Mesenteric fat pad (tissue), 1 donor: ENCODE measurements around the gene TAS2R39. TPM values are rescaled to one million over a fixed set of nuclear protein-coding genes. Genes with fewer than 3 reads are reported as not detected.

ENCODE experiments used
- DNase-seq: peaks from one replicate; pipeline ENCODE4 v3.0.0-alpha.2; 2020; ENCODE audit warnings: low spot score
- total RNA-seq: library from RNA; stranded (reverse); fragmentation: NEBNext Ultra II Directional; extraction: Animal tissue kit (Norgen Biotek cat#: 25700); gene quantifications from one replicate; pipeline ENCODE4 v1.2.1, GENCODE V29; 2021
- donor health status: DM: yes; HTN: yes; CAD: no.

The TAS2R39 gene
- total RNA-seq, 1 donor from 2014 or later = not detected

DNA sequence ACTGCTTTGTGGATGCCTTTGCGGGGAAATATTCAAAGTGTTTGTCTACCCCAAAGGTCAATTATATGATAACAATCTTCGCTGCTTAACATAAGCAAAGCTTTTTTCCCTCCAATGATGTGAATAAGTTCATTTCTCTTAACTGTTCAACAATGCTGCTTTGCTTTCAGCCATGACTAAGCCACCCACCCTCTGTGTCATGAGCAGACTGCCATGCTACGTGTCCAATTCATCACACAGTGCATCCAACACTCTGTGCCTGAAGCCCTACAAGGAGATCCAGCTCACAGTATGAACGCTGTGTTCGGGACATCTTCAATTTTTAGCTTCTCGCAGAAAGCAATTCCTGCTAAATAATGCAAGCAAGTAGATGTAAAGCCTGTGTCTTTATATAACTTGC is 32.9 kb downstream of the TAS2R39 start:
- DNase-seq = no peak

DNA sequence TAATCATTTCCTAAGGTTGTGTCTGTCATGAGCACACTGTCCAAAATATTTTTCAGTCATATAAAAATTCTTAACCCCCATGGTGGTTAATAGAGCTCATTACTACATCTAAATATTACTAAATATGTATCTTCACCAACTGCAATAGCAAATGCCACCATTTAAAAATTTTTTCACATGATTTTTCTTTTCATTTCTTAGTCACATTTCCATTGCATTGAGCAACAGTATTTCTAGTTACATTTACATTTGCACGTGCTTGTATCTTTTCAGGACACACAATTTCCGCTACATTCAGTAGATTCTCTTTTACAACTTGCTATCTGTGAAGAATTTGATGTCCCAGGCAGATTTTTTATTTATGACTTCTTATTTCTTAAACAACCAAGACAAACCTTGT is 33.5 kb downstream of the TAS2R39 start:
- no peak for DNase-seq

DNA sequence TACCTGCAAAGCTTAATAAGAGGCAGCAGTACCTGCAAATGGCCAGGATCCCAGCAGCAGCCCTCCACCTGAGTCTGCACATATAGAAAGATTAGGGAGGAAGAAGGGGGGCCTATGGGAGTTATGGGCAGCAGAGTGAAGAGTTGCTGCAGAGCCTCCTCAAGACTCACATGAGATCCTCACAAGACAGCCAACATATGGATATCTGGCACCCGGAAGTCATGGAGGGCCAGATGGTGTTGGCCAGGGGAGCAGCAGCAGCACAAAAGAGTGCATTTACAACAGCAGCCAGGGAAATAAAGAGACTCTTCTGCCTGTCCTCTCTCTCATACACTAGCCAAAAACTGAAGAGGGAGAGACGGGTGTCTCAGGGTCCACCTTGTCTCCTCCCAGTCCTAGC is 34.6 kb downstream of the TAS2R39 start:
- DNase-seq = no peak

DNA sequence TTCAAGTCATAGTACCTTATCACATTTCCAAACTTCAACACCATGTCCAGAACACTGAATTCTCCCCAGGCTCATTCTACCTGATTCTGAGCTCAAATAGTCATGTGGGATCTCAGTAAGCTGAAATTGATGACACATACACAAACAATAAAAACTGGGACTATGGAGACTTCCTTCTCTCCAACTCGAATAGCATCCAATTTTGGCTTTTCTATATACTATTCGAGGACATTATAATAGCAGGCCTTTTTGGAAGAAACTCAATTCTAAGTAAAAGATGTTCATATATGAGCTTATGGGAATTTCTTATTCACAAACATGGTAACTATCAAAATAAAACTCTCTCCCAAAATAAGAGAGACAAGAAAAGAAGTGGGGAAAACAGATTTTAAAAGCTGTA is 38.1 kb downstream of the TAS2R39 start:
- no peak for DNase-seq

DNA sequence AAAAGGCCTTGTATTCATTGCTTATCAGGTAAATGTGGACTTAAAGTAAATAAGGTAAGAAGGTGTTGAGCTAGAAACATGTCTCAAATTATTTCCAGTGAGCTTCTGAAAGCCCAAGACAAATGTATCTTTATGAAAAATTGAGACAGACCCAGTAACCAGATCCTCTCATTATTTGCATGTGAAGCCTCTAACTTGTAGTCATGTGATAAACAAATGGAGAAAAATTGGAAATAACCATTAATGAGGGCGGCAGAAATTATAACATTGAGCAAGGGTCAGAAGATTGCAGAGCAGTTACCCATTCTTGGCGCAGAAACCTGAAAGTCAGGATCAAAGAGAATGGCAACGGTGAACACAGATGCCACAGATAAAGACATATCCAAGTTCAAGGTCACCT is 38.5 kb downstream of the TAS2R39 start, which contains the start of gene TAS2R40:
Gene TAS2R40 (plus strand): TSS at position 301 of the 400 bp plus-strand sequence. CDS start 42 bp downstream, at position 343.
- no peak for DNase-seq

DNA sequence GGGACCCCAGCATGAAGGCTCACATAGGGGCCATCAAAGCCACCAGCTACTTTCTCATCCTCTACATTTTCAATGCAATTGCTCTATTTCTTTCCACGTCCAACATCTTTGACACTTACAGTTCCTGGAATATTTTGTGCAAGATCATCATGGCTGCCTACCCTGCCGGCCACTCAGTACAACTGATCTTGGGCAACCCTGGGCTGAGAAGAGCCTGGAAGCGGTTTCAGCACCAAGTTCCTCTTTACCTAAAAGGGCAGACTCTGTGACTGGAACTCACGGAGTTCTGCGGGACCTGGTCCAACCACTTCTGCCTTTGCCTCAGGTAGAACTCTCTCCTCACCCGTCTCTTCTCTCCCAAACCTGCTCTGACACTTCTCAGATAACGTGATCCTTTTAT is 39.6 kb downstream of the TAS2R39 start:
- DNase-seq = no peak

DNA sequence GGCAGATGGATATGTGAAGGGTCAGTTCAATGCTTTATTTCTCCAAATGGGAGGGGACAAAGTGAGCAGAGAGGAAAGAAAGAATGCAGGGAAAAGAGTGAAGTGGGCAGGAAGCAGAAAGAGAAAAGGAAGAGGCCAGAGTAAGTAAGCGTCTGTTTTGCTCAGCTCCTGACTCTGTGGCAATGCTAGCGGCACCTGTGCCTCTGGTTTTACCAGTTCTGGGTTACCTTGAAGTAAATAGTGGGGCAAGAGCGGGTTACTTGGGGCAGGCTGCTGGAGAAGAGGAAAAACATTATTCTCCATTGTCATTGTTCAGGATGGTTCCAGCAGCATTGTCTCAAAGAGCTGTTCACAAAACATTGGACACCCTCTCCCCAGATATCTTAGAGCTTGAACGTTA is 40.6 kb downstream of the TAS2R39 start:
- no peak for DNase-seq

DNA sequence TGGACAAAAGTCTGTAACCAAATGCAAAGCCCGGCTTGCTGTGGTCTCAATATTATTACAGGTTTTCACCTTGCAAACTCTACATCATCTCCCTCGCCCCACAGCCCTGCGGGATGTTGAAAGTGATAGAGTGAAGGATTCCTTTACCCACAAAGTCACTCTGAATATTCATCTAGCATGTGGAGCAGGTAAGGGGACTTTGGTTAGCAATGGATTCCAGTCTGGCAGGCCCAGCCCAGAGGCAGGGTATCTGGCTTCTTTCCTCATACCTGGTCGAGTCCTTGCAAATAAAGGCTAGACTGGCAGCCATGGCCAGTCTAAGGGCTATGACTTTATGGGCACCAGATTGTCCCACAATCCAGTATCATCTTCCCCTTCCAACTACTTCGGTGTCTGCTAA is 41.8 kb downstream of the TAS2R39 start:
- DNase-seq = no peak

DNA sequence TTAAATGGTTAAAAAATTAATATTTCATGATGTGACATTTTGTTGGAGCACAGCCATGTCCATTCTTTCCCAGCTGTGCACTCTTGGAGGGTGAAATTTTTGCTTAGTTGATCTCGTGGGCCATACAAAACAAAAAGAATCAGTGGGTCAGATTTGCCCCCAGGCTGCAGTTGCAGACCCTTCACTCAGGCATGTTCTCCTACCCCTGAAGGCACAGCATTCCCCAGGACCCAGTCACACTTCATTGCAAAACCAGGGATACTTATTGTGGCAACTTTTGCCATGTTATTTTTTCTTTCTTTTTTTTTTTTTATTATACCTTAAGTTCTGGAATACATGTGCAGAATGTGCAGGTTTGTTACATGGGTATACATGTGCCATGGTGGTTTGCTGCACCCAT is 44.6 kb downstream of the TAS2R39 start:
- no peak for DNase-seq

DNA sequence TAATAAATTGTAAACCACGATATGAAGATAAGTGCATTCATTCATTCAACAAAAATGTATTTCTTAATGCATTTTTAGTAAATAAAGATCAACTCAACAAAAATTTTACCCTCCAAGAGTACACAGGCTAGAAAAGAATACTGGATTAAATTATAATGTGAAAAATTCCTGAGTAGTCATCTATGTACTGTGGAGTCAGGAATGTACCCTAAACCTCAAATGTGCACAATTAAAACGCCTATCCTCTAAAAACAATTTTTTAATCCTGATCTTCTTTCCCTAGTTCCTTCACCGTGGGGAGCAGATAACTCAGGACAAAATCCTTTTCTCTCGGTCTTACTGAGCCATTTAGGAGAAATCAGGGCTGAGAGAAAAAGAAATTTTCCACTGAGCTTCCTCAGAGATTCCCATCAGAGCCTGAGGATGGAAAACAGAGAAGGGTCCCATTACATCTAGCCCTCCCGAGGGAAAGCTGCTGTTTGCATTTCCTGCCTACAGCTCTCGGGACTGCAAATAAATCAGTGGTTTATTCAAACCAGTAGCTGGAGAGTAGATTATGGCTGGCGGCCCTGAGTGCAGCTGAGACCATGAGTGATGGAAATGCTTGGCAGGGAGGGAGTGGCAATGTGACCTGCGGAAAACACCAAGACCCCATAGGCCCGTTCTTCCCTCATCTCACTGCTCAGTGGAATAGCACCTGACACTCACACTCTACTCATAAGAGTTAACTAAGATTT is 46.0 kb downstream of the TAS2R39 start:
- DNase-seq = no peak

DNA sequence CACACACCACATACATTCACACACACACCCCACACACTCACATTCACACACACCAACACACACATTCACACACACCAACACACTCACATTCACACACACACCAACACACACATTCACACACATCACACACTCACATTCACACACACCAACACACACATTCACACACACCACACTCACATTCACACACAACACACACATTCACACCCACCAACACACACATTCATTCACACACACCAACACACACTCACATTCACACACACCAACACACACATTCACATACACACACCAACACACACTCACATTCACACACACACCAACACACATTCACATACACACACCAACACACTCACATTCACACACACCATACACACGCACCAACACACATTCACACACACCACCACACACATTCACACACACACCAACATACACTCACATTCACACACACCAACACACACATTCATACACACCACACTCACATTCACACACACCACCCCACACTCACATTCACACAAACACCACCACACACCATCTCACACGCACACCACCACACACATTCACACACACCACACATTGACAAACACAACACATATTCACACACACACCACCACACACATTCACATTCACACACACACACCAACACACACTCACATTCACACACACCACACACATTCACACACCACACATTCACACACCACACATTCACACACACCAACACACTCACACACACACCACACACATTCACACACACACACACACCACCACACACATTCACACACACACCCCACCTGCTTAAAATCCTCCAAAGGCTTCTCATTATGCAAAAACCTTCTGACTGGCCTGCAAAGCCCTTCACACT is 47.6 kb downstream of the TAS2R39 start:
- no peak for DNase-seq

Other genes with a start within 250 kb of the TAS2R39 start
- gene TRPV5, start 249.7 kb upstream of the TAS2R39 start, total RNA-seq = not detected
- not detected for gene LLCFC1, start 243.9 kb upstream of the TAS2R39 start, total RNA-seq
- not detected for gene KEL, start 221.1 kb upstream of the TAS2R39 start, total RNA-seq
- not detected for gene OR9A2, start 156.3 kb upstream of the TAS2R39 start, total RNA-seq
- not detected for gene OR6V1, start 131.1 kb upstream of the TAS2R39 start, total RNA-seq
- not detected for gene PIP, start 51.3 kb upstream of the TAS2R39 start, total RNA-seq
- gene TAS2R40, start 38.6 kb downstream of the TAS2R39 start, total RNA-seq = not detected
- gene GSTK1, start 80.0 kb downstream of the TAS2R39 start, total RNA-seq = 177 TPM
- 3.7 TPM for gene TMEM139, start 101.5 kb downstream of the TAS2R39 start, total RNA-seq
- 19.0 TPM for gene CASP2, start 104.9 kb downstream of the TAS2R39 start, total RNA-seq
- gene CLCN1, start 132.7 kb downstream of the TAS2R39 start, total RNA-seq = 0.22 TPM
- gene FAM131B, start 179.3 kb downstream of the TAS2R39 start, total RNA-seq = 1.8 TPM
- 271 TPM for gene ZYX, start 197.9 kb downstream of the TAS2R39 start, total RNA-seq
- gene EPHA1, start 225.4 kb downstream of the TAS2R39 start, total RNA-seq = 0.22 TPM